Colonic mucosa (tissue), 4 donors: ENCODE measurements around the gene SLC6A6. TPM values are rescaled to one million over a fixed set of nuclear protein-coding genes. Genes with fewer than 3 reads are reported as not detected.

Source experiments
- DNase-seq: peaks from one replicate; pipeline ENCODE4 v3.0.0-alpha.2; 2020
- H3K27ac ChIP-seq: fragments of 200-600 bp; one replicate; pipeline ENCODE4 v1.8.0; 2021
- H3K27me3 ChIP-seq: fragments of 200-600 bp; one replicate; pipeline ENCODE4 v1.8.0; 2021
- H3K36me3 ChIP-seq: fragments of 200-600 bp; one replicate; pipeline ENCODE4 v1.8.0; 2021
- H3K4me1 ChIP-seq: fragments of 200-600 bp; one replicate; pipeline ENCODE4 v1.8.0; 2021; ENCODE audit warnings: mild to moderate bottlenecking
- H3K4me3 ChIP-seq: fragments of 200-600 bp; one replicate; pipeline ENCODE4 v1.8.0; 2021
- H3K9ac ChIP-seq, 2 donors: one replicate each; pipeline ENCODE4 v1.7.0; 2013; ENCODE audit warnings: control low read depth in 2 of 2, low read depth in 2 of 2, low read length in 2 of 2
- H3K9me3 ChIP-seq: fragments of 200-600 bp; one replicate; pipeline ENCODE4 v1.8.0; 2021
- intact Hi-C: fragments of 100-400 bp; cut with DNase I; formaldehyde crosslinking; loops from one replicate; pipeline ENCODE4 v1.14.1; 2022
- total RNA-seq, 2 donors: library from RNA; stranded (reverse); fragmentation: NEBNext Ultra II Directional in 1 of 2; extraction: Animal tissue kit (Norgen Biotek cat#: 25700) in 1 of 2; gene quantifications; one replicate each; pipeline ENCODE4 v1.2.1, GENCODE V29; 2021
- TF ChIP-seq, protein P1 (sequence below): fragments of 200-600 bp; IDR thresholded peaks from one replicate; pipeline ENCODE4 v1.8.0; 2022; ENCODE audit warnings: antibody characterized with exemption, mild to moderate bottlenecking
- donor health status: healthy.
- donor health status: DM: no; HTN: no; CAD: no.
- donor health status: DM: no; HTN: no; CAD: no.

Gene SLC6A6
- total RNA-seq, 2 donors from 2014 or later: 7.2 to 13.0 TPM

GRCh38 chr3:14538451-14539088 lies 136.2 kb downstream of the SLC6A6 start:
- intact Hi-C loops: no loop called here
- no peak for DNase-seq
- no peaks in the 10 kb centered on the region for H3K4me1 ChIP-seq

More at GRCh38 chr3:14538451-14539088, 136.2 kb downstream of the SLC6A6 start:
- no peaks in the 10 kb centered on the region for H3K9me3 ChIP-seq
- TF ChIP-seq, protein P1, sequence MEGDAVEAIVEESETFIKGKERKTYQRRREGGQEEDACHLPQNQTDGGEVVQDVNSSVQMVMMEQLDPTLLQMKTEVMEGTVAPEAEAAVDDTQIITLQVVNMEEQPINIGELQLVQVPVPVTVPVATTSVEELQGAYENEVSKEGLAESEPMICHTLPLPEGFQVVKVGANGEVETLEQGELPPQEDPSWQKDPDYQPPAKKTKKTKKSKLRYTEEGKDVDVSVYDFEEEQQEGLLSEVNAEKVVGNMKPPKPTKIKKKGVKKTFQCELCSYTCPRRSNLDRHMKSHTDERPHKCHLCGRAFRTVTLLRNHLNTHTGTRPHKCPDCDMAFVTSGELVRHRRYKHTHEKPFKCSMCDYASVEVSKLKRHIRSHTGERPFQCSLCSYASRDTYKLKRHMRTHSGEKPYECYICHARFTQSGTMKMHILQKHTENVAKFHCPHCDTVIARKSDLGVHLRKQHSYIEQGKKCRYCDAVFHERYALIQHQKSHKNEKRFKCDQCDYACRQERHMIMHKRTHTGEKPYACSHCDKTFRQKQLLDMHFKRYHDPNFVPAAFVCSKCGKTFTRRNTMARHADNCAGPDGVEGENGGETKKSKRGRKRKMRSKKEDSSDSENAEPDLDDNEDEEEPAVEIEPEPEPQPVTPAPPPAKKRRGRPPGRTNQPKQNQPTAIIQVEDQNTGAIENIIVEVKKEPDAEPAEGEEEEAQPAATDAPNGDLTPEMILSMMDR: no peak
- H3K27me3 ChIP-seq: no peaks in the 10 kb centered on the region
- H3K4me3 ChIP-seq: no peak overlapping the region
- no peak overlapping the region for H3K9ac ChIP-seq
- H3K27ac ChIP-seq: no peak overlapping the region
- no peaks in the 10 kb centered on the region for H3K36me3 ChIP-seq

Other genes with a start within 250 kb of the SLC6A6 start
- gene XPC, start 224.0 kb upstream of the SLC6A6 start, total RNA-seq: 10 to 100 TPM; 14.7 to 23.3 TPM
- gene LSM3, start 223.8 kb upstream of the SLC6A6 start, total RNA-seq: 10 to 100 TPM; 12.4 to 16.4 TPM
- gene GRIP2, start 137.7 kb downstream of the SLC6A6 start, total RNA-seq: under 1 TPM; 0.47 to 0.53 TPM
- gene CCDC174, start 249.2 kb downstream of the SLC6A6 start, total RNA-seq: 10 to 100 TPM; 15.4 to 17.9 TPM